Right hindlimb (tissue), 1 donor: ENCODE measurements around the gene CROCC.
A peak's percentile ranks its signal among the peaks of the same experiment; 100 is the strongest.

ENCODE experiments used
- DNase-seq: peaks from one replicate; pipeline ENCODE4 v3.0.0-alpha.2; 2018

CROCC gene

GRCh38 chr1:16988210-16988609, 66.5 kb downstream of the CROCC start:
- DNase-seq = no peak

DNA sequence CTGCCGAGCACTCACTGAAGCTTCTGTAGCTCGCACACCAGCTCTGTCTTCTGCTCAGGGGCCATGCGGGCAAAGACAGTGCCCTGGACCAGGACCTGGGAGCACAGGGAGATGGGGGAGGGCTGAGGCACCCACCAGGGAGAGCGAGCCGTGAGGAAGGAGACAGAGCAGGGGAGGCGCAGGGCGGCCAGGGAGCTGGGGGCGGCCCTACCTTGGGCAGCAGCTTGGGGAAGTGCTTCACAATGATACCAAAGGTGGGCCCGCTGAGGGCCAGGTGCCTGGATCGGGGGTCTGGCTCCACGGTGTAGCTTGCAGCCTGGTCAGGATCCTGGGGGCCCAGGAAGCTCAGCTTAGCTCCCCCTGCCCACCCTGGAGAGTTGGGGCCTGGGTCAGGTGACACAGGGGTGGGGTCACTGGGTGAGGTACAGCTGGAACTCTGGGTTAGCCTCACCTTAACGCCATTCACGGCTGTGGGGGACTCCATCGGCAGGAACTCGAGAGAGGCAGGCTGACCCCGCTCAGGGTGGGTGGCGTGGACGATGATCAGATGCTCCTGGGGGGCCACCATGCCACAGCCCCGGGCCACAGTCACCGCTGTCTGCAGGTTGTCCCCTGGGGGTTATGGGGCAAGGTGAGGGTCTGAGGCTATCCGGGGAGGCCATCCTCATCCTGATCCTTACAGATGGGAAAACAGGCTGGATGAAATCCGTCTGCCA, 68.1 kb downstream of the CROCC start:
- DNase-seq = no peak

- no peak for DNase-seq
Measured at GRCh38 chr1:16991571-16991970, 69.8 kb downstream of the CROCC start.

- no peak for DNase-seq
Measured at GRCh38 chr1:16992102-16992501, 70.4 kb downstream of the CROCC start.

- no peak for DNase-seq
Measured at GRCh38 chr1:16992675-16993074, 70.9 kb downstream of the CROCC start.

DNA sequence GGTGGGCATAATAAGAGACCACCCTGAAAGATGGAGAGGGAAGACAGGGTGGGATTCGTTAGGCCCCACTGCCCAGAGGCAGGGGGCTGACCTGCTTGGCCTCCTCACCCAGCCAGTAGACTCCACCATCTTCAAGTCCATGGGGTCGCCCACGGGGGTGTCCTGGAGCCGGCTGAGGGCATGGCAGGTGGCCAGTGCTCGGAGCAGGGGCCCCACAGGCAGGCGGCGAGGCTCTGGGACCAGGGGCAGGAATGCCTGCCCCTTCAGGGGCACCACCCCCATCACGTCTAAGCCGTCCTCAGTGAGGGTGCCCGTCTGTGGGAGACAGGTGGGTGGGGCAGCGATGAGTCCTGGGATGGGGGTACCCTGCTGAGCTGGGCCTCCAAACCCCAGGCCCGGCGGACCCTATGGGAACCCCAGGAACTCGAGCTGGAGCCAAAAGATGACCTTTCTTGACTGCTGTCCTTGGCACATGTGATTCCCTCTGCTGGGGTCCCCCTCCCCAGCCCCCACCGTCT, 71.8 kb downstream of the CROCC start:
- DNase-seq = no peak

DNA sequence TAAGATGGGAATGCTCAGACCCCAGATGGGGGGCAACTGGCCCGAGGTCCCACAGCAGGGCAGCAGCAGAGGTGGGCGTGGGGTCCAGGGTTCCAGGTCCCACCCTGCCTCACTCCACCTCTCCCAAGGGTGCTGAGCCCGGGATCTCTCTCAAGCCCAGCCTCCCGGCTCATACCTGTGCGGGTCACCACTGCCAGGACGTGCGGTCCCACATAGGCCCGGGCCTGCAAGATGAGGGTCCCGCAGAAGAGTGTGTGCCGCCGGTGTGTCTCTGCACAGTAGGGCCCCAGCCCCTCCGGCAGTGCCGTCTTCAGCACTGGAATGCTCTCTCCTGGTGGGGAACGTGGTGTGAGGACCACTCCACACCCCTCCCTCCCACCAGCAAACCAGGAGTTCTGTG, 75.1 kb downstream of the CROCC start:
- no peak for DNase-seq

GRCh38 chr1:16998589-16998988, 76.9 kb downstream of the CROCC start:
- no peak for DNase-seq

DNA sequence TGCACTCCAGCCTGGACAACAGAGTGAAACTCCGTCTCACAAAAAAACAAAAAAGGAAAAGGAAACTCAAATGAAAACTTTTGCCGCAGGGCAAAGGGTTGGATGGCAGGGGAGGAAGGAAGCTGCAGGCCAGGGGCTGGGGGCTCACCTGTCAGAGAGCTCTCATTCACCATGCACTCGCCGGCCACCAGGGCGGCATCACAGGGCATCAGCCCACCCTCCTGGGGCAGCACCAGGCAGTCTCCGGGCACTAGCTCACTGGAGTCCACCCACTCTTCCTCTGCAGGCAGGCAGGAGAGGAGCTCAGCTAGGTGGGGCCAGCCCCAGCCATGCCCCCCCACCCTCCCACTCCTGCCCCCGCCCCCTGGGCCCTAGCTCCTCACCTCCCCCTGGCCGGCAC, 78.1 kb downstream of the CROCC start:
- no peak for DNase-seq

DNA sequence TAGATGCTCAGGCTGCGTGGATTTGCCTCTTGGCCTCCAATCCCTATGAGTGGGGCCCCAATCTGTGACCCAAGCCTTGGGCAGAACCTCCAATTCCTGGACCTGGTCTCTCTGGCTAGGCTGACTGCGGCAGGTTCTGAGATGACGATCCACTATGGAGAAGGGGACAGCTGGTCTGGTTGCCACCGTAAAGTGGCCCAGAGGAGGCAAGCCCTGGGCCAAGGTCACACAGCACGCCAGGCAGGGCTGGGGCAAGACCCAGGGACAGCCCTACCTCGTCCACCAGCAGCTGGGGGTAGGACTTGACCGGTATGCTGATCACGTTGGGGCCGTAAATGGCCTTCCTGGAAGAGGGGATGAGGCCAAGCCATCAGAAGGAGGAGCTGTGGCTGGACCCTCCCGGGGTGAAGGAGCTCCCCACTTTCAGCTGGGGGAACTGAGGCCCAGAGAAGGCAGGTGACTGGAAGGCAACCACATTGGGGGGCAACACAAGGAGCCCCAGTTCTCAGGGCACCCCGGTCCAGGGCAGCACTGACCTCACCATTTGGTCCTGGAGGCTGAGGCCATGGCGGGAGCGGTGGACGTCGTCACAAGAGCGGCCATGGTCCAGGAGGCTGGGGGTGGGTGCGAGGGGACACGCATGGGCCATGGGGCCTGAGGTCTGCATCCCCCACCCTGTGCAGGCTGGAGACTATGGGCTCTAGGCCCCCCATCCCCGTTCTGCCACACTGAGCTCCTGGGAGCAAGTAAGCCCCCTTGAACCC, 80.2 kb downstream of the CROCC start:
- DNase-seq = no peak

- DNase-seq = no peak
Measured at GRCh38 chr1:17002524-17002902, 80.8 kb downstream of the CROCC start.

- no peak for DNase-seq
Measured at GRCh38 chr1:17004466-17005364, 83.0 kb downstream of the CROCC start.

GRCh38 chr1:17005365-17005740, 83.6 kb downstream of the CROCC start:
- no peak for DNase-seq

DNA sequence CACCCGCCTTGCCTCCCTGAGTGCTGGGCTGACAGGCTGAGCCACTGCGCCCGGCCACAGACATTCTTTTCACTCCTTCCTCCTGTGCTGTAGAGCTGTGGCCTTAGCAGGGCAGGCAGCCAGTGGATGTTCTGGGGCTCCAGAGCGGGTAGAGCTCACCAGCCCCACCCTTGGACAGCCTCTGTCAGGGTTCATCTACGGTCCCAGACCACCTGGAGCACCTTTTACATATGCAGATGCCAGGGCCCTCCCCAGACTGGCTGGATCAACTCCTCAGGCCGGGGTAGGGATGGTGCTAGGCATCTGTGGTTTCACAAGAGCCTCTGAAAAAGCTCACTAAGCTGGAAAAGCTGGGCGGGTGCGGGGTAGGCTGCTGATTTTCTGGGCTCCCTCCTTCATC, 85.4 kb downstream of the CROCC start:
- no peak for DNase-seq

DNA sequence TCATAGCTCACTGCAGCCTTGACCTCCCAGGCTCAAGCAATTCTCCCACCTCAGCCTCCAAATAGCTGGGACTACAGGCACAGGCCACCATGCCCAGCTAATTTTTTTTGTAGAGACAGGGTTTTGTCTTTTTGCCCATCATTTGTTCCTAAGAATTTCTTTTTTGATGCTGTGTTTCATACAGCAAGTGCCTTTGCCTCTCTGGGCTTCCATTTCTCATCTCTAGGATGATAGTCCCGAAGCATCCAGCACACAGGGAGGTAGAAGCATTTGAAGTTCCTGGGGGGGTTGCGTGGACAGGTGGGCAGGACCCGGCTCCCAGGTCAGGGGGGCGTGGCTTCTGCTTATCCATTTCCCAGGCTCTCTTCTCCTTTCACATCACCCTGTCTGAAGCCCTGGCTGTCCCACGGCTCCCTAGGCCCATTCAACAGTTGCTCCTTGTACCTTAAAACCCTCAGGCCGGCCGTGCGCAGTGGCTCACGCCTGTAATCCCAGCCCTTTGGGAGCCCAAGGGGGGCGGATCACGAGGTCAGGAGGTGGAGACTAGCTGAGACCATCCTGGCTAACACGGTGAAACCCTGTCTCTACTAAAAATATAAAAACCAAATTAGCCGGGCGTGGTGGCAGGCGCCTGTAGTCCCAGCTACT, 86.6 kb downstream of the CROCC start:
- no peak for DNase-seq

GRCh38 chr1:17009706-17010105, 88.0 kb downstream of the CROCC start:
- no peak for DNase-seq

- DNase-seq = no peak
Measured at GRCh38 chr1:17011092-17011438, 89.3 kb downstream of the CROCC start.

DNA sequence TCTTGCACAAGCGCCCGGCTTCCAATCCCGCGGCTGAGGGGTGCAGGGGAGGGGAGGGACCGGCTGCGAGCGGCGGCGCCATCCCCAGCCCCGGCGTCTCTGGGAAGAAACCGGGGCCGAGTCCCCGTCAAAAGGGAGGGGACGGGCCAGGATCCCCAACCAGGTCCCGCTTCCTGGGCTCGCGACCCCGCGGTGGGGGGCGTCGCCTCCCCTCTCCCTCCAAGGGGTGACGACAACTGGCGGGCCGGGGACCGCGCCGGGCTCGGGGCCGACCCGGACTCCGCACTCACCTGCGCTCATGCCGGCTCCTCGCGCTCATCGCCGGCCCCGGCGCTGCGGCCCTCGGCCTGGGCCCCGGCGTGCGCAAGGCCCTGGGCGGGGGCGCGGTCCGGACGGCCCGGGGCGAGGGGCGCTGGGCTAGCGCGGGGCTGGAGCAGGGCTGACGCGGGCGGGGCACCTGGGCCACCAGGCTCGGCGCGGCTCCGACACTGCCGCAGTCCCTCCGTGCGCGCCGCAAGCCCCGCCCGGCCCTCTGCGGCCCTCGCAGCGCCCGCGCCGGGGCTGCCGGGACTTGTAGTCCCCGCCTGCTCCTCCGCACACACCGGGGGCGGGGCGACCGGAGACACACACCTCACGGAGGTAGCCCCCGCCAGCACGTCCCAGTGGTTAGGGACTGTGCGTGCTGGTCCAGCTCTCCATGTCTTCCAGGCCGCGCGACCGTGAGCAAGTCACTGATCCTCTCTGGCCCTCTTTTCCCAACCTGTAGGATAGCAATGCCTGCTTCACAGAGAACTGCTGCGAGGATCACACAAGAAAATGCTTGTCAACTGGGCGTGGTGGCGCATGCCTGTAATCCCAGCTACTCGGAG, 89.9 kb downstream of the CROCC start, which contains the start of gene ATP13A2:
Gene ATP13A2, minus strand, starts transcription at position 490 of the 869 bp plus-strand sequence. Its CDS starts 190 bp downstream, at position 300.
- DNase-seq = peak; percentile 85

DNA sequence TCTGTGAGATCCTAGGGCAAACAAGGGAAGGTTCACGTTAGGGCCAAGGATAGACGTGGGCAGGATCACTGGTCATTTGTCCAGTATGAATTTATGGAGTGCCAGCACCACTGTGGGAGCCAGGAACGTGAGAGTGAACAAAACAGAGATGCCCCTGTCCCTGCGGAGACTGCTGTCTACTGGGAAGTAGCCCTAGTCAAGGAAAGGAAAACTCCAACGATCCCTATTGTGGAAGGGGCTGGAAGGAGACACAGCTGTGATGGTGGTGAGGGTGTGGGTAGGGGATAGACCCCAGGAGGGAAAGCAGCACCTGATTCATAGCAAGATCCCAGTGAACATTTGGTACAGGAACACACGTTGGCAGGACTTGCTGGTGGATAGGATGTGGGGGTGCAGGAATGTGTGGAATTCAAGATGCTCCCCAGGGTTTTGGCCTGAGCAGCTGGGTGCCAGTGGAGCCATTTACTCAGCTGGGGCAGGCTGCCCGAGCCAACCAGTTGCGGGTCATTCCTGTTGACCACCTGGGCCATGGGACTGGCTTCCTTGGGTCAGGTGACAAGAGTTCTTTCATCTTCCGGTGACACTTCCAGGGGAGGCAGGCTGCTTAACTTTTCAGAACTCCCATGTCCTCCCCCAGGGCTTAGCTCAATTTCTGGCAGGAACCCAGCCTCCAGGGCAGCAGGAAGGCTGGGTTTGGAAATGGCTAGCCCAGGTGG, 91.2 kb downstream of the CROCC start:
- no peak for DNase-seq

GRCh38 chr1:17013491-17014320, 92.0 kb downstream of the CROCC start:
- DNase-seq = no peak
